ENCODE measurements around the gene C10orf71.

Gene C10orf71

GRCh38 chr10:49321021-49321420 lies 22.1 kb downstream of the C10orf71 start:
- no peak for DNase-seq

DNA sequence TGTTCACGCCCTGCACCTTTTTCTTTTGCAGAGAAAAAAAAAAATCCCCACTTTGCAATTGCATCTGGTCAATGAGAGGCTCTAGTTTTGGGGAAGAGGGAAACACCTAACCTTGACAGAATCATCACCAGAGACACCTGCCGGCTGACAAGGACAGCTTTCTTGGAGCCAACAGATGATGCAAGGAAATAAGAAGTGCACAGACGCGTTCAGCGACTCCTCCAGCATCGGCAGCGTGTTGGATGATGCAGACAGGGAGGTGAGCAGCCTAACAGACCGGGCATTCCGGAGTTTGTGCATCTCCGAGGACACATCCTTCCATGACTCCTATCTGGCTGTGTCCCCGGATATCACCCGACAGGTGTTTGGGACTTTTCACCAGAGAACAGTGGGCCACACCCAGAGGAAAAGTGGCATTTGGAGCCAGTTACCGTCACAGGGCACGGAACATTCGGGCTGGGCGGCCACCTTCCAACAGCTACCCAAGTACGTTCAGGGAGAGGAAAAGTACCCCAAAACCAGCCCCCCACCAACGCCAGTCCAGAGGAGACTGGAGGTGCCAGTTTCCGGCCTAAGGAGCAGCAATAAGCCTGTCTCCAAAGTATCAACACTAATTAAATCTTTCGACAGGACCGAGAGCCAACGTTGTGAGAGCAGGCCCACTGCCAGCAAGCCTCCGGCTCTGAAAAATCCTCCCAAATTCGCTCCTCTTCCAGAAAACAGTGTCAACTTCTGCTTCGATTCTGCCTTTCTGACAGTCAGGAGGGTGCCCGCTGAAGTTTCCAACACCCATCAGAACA lies 23.6 kb downstream of the C10orf71 start:
- DNase-seq: no peak

- no peak for DNase-seq
Measured at GRCh38 chr10:49323171-49323895, 24.4 kb downstream of the C10orf71 start.

DNA sequence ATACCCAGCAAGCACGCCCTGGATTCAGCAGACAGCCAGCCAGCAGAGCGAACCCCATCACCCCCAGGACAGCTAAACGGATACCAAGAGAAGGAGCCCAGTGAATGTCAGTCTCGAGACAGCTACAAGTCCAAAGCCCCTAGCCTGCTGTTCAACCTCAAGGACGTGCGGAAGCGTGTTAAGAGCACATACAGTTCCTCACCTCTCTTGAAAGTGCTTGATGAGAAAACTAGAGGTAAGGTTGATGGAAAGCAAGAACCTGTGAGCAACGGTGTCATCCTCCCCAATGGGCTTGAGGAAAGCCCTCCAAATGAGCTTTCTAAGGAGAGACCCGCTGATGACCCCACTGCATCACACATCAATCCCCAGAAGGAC lies 24.9 kb downstream of the C10orf71 start:
- DNase-seq: no peak

- DNase-seq: no peak
Measured at GRCh38 chr10:49324711-49325110, 25.7 kb downstream of the C10orf71 start.

DNA sequence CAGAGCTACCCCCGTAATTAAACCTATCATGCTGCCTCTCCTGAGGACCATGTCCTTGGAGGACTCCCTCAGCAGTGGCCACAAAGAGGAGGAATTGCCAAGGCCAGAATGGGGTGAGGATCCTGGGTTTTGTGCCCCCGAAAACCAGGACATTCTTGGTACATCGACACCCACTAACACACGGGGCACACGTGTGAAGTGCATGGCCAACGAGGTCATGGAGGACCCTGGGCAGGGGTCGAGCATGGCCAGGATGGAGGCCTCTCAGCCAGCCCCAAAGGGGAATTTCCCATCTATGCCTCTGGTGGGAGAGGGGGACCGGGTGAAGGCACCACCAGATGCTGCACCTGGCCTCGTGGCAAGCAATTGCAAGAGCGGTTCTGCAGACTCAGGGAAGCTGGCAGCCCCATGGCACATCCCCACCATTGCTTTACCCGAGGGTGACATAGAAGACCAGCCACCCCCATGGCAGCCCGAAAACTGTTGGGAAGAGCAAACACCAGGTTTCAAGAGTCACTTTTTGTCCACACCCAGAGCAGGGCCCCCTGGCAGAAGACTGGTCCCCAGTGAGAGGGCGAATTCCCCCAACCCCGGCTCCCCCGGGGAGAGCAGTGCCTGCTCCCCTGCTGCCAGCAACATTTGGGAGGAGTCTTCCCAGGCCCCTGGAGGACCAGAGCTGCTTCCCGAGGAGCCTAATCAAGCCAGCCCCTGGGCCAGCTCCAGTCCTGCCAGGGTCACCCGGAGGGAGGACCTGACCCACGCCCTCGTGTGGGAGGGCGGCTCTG lies 26.4 kb downstream of the C10orf71 start:
- no peak for DNase-seq

DNA sequence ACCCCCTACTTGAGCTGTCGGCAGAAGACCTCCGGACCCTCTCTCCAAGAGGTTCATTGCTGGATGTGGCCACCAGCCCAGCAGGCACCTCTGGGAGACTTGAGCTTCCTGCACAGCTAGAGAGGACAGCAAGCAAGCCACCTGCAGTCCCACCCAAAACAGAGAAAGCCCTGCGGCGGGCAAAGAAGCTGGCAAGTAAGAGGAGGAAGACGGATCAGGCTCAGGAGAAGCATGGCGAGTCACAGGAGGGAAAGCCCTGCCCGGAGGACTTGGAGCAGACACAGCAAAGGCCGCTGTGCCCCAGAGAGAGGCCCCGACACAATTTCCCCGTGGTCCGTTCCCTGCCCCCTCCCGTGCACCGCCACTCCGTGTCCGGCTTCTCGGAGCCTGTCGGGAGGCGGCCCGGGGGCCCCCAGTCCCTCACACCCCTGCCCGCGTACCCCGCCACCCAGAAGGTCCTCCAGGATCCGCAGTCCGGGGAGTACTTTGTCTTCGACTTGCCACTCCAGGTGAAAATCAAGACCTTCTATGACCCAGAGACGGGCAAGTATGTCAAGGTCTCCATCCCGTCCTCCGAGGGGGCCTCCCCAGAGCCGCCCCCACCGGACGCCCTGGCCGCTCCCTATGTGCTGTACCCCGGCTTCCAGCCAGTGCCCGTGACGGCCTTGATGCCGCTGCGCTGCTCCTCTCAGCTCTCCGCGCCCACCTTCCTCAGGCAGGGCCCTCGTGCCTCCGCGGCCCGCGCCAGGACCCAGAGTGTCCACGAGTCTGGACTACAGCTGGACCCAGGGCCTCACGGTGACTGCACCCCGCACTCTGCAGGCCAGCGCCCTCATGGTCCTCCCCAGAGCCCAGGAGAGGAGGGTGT lies 27.2 kb downstream of the C10orf71 start:
- no peak for DNase-seq

GRCh38 chr10:49327036-49327813 lies 28.3 kb downstream of the C10orf71 start:
- no peak for DNase-seq

DNA sequence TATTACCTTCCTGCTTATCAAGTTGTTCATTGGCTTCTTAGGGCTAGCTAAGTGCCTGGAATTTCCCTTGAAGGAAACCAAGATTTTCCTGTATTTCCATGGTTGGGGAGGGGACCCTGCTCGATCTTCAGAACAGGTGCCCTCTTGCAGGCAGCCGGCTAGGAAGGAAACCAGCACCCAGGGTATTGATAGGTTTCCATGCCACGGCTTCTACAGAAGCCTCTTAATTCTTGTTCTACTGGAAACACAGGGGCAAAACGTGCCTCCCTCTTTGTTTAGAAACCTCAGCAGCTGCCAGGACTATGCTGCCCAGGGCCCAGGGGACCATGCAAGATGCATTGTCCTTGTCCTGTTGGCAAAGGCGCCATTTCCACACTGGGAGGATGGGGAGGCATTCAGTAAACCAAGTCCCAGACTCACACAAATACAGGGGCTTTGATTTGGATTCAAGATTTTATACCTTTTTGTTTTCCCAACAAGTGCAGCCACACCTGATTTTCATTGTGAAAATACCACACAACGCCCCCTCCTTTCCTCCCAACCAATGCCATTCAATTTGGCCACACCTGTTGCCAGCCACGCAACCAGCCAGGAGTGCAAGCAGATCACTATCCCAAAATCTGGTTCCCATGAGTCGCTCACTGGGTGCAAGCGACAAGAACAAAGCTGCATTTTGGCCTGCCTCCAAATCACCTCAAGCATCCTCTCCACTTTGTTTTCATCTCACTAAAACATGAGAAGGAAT lies 29.6 kb downstream of the C10orf71 start:
- DNase-seq: no peak

DNA sequence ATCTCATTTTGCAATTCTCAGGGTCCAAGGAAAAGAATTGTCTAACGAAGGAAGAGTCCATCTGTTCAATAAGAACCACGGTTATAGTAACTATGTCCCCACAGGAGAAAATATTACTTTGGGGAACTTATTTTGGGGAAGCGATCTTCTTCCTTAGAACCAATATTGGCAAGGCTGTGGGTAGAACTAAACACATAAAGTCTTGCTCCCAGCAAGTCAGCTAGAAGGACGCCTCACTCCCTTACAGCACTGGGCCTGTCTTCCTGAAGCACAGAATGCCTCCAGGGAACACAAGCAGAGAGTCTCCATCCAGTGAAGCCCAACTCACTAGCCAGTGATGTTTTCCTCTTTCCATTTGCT lies 30.2 kb downstream of the C10orf71 start:
- no peak for DNase-seq

DNA sequence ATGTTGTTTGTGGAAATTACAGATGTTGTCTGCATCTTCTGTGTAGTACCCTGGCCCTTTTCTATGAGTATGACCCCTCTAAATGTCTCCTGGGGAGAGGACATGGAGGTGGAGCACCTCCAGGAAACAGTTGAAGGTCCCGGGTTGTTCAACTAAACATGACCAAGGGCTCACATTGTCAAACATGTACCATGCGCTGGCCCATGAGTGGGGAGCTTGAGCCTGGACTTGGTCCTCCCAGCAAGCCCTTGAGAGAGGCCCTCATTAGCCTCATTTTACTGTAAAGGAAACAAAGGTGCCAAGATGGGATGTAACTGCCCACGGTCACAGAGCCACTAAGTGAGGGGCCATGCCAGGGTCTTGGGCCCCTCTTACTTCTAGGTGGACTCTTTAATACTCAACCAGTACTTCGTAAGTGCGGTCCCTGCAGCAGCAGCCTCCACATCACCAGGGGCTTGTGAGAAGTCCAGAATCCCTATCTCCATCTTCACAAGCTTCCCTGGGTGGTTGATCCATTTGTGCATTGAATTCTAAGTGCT lies 31.2 kb downstream of the C10orf71 start:
- DNase-seq: no peak

- DNase-seq: no peak
Measured at GRCh38 chr10:49331431-49331830, 32.5 kb downstream of the C10orf71 start.

- no peak for DNase-seq
Measured at GRCh38 chr10:49332333-49332732, 33.4 kb downstream of the C10orf71 start.

GRCh38 chr10:49332768-49333167 lies 33.8 kb downstream of the C10orf71 start:
- DNase-seq: no peak

GRCh38 chr10:49333192-49333591 lies 34.2 kb downstream of the C10orf71 start:
- DNase-seq: no peak

DNA sequence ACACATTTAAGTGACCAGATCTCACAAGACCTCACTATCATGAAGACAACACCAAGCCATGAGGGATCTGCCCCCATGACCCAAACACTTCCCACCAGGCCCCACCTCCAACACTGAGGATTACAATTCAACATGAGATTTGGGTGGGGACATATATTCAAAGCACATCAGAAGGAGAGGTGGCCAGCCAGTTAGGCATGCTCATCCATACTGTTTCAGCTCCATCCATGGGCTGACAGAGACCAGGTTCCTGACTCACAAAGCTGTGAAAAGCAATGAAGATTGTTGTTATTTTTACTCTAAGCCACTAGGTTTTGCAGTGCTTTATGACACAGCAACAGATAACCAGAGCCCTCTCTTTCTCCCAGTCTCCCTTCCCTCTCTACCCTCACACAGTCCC lies 36.0 kb downstream of the C10orf71 start:
- DNase-seq: no peak

DNA sequence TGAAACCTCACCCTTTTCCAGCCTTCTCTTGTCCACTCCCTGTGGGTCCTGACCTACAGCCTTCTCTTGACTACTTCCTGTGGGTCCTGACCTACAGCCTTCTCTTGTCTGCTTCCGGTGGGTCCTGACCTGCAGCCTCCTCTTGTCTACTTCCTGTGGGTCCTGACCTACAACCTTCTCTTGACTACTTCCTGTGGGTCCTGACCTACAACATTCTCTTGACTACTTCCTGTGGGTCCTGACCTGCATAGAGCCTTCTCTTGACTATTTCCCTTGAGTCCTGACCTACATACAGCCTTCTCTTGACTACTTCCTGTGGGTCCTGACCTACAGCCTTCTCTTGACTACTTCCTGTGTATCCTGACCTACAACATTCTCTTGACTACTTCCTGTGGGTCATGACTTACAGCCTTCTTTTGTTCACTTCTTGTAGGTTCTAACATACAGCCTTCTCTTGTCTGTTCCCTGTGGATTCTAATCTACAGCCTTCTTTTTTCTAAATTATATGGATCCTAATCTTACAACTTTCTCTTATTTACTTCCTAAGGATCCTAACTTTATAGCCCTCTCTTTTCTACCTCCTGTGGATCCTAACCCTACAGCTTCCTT lies 36.5 kb downstream of the C10orf71 start:
- no peak for DNase-seq

DNA sequence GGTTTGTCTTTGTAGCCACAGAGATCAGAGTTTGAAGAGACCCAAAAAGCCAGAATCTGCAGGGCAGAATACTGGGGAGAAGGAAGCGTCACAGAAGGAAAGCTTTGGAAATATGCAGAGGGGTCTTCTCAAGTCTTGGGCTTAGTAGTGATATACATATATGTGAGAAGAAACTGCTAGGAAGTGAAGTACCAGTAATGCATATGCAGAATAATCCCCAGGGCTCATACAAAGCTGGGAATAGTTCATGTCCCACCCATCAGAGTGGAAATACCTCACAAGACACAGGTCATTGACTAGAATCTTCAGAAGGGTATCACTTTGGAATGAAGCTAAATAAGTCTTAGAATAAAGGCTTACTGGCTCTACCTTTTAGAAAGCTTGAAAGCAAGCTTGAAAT lies 39.6 kb downstream of the C10orf71 start:
- DNase-seq: no peak

DNA sequence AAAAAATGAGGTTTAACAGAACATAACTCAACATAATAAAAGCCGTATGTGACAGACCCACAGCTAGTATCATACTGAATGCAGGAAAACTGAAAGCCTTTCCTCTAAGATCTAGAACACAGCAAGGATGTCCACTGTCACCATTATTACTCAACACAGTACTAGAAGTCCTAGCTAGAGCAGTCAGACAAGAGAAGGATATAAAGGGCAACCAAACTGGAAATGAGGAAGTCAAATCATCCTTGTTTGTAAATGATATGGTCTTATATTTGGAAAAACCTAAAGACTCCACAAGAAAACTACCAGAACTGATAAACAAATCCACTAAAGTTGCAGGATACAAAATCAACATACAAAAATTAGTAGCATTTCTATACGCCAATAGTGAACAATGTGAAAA lies 45.9 kb downstream of the C10orf71 start:
- DNase-seq: no peak

DNA sequence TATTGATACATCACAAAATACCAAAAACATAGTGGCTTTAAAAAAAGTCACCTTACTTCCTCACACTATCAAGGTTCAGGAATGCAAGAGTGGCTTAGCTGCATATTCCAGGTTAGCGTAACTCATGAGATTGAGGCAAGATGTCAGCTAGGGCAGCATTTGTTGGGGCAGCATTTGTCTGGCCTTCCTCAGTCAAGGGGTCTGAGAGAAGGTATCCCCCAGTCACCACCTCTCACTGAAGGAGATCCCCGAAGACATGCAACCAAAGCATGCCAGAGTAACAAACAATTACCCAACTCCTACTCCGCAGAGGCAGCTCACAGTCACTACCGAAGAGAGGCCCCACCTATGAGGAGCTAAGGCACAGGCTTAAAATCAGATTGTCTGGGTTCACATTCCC lies 48.4 kb downstream of the C10orf71 start:
- DNase-seq: no peak
